HG02678 (cell line): ENCODE measurements around the gene RBM18.

Source experiments
- ATAC-seq: cut with Tn5 transposase; IDR thresholded peaks from one replicate; pipeline ENCODE4 v1.9.1; 2021; ENCODE audit warnings: mild to moderate bottlenecking, moderate library complexity; ENCODE audit not compliant: unreplicated experiment

The RBM18 gene

DNA sequence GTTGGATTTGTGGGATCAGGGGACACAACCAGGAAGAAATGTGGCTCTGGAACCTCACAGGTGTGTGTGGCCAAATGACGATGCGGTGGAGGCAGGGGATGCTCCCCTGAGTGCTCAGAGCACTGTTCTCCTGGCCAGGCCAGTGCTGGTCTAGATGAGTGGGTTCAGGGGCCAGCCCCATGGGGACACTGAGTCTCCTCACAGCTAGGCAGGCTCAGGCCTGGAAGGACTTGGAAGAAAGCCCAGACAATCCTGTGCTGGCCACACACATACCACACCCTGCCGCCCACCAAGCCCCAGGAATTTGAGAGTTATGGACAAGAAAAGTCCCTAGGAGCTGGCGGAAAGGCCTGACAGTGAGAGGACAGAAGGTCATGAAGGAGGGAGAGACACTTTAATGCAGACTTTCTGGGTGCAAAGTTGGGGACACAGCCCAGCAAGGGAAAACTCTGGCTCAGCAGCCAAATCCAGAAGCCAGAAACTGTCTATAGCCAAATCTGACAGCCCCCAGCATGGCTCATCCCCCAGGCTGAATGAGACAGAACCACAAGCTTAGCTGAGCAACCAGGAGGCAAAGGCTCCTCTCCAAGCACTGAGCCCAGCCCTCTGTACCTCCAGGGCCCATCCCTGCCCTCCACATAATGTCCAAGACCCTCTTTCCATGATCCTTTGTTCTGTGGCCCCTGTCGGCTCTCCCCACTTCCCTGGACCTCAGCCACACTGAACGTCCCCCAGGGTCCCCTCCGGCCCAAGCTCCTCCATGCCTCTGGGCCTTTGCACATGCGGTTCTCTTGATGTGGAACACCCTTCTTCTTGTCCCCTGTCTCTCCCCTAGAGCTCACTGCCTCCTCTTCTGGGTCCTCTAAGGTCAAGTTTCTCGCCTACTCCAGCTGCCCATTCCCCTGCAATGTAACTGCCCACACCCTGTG, 58.3 kb downstream of the RBM18 start:
- ATAC-seq, result no peak

DNA sequence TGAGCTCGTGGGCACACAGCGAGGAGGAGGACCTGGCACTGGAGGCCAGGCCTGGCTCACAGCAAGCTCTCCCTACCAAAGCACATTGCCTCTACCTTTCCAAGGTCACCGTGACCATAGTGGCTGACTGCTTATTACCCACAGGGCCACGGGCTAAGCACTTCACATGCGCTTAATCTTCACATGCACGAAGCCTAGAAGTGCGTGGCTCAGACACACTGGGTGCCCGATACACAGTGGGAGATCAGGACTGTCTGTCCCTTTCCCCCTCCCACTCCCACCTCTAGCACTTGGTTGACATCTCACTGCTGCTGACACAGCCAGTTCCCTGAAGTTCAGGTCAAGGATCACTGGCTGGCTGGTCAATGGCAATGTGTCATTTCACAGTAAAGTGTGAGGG, 59.5 kb downstream of the RBM18 start:
- ATAC-seq, result no peak

DNA sequence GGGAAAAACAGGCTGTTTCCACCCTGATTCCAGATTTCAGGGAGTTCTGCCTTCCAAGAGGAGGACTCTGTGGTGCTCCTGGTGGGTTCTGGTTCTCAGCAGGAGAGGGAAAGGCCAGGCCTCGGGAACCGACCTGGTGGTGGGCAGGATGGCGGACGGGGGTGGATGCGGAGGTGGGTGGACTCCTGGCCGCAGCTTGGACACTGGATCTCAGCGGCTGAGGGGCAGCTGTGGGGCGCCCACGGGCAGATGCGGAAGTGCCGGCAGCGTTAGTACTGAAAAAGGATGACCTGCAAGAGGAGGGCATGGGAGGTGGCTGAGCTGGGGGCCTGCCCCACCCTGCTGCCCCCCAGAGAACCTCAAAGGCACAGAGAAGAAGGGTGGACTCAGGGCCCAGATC, 60.1 kb downstream of the RBM18 start:
- ATAC-seq, result no peak

DNA sequence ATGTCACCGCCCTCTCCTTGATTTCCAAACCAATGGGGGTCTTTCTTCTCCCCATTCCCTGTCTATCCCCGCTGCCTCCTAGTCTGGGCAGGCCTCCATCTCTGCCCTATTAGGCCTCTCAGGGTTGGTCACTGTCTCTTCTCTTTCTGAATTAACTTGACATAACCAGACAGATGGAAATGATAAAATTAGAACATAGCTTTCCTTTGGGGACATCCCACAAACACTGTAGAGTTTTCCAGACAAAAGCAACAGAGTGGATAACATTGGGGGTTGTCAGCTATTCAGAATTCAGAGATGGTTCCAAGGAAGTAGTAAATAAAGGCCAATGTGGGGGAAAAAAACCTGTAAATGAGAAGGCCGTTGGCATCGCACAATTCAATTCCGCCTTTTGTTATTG, 60.6 kb downstream of the RBM18 start:
- ATAC-seq, result no peak

DNA sequence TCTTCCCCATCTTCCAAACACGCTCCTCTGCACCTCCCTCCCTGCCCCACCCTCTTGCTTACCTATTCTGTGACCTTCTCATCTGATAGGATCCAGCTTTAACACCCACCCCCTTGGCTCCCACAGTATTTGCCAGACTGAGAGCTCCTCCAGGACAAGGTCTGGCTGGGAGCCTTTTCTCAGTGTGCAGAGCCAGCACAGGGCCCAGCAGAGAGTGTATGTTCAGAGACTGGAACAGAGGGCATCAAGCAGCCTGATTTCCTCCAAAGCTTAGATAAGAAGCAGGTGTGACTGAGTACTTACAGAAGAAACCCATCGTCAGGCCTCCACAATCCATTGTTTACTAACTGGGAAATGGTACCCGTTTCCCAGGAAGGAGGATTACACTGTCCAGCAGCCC, 62.5 kb downstream of the RBM18 start:
- ATAC-seq, result no peak

DNA sequence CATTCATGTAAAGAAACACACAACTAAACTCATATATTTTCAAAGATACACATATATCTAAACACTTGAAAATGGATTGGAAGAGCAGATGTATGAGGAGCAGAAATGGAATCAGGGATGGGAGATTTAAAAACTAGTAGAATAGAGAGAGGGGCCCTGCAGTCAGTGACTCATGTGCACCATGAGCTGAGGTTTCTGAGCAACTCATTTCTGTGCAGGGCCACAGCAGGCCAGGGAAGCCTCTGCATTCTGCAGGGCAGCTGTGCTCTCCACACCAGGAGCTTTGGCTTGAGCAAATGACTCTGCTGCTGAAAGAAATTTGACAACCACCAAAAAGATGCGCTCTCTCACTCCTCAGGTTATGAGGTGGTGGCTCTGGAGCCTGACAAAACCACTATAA, 63.0 kb downstream of the RBM18 start:
- no peak for ATAC-seq

DNA sequence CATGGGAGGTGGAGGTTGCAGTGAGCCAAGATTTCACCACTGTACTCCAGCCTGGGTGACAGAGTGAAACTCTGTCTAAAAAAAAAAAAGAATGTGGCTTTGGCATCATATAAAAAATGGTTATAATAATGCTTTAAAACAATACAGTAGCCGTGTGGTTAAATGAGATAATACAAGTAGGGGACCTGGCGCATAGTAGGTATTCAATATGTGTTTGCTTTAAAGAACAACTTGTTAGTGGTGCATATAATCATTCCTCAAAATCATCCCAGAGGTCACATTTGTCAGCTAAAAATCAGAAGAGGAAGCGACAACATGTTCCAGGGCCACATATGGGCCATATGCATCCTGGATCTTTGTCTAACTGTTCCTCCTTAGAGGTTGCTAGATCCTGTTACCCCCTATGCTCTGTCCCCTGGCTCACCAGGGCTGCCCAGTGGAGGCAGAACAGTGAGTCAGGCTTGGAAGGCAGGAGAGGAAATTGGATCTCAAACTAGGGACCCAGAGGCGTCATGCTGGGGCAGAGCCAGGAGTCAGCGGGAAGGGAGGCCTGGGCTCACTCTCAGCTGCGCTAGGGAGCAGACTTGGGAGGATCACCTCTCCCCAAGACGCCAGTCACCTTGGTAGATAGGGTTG, 63.6 kb downstream of the RBM18 start:
- no peak for ATAC-seq

DNA sequence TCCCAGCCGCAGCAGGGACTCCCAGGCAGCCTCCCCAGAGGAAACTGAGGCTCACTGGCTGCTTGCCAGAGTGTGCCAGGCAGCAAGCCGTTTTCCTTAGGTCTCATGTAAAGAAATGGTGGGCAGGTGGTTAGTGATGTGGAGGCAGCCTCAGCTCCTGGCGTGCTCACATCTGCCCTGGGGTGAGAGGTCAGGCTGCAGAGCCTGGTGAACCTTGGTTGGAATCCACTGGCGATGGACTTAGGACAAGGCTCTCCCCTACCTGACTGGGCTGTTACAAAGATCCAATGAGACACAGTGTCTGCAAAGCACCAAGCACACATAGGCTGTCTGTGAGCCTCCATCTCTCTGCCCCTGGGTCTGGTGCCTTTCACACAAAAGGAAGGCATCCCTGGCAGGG, 66.8 kb downstream of the RBM18 start:
- ATAC-seq, result no peak

DNA sequence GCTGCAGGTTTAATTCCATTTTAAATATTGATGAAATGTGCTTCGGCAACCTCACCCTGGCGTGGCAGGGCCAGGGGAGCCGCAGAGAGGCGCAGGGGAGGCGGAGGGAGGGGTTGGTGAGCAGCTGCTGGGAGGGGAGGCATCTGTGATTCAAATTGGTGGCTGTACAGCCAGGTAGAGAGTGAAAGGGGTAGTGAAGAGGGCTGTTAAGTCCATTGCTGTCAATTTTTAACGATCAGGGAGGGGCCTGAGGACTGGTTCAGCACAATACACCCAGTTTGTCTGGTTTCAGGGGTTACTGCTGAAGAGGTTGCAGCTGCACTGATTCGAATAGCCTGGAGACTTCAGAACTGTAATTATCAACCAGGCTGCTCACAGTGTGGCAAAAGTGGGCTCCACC, 67.2 kb downstream of the RBM18 start:
- ATAC-seq, result no peak

DNA sequence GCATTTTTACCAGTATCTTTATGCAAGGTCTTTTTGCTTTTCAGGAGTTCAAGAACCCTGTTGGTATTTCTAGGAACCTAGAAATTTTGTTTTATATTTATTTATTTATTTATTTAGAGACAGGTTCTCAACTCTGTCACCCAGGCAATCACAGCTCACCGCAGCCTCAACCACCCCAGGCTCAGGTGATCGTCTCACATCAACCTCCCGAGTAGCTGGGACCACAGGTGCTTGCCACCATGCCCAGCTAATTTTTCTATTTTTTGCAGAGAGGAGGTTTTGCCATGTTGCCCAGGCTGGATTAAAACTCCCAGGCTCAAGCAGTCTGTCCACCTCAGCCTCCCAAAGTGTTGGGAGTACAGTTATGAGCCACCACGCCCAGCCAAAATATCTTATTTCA, 68.8 kb downstream of the RBM18 start:
- no peak for ATAC-seq

DNA sequence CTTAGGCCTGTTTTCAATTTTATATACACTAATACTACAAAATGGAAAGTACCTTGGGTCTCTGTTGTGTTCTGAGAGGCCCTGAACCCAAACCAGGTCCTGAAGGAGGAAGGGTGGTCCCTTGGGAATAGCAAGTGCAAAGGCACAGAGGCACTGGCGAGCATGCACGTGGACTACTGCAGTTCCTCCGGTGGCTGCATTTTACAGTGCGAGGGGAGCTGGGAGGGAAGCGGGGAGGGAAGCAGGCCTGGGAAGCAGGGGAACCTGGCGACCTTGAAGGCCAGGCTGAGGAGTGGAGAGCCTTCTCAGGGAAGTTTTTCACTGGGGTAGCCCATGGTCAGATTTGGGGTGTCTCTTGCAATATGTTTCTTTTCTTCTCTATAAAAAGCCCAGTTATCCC, 71.0 kb downstream of the RBM18 start:
- no peak for ATAC-seq

DNA sequence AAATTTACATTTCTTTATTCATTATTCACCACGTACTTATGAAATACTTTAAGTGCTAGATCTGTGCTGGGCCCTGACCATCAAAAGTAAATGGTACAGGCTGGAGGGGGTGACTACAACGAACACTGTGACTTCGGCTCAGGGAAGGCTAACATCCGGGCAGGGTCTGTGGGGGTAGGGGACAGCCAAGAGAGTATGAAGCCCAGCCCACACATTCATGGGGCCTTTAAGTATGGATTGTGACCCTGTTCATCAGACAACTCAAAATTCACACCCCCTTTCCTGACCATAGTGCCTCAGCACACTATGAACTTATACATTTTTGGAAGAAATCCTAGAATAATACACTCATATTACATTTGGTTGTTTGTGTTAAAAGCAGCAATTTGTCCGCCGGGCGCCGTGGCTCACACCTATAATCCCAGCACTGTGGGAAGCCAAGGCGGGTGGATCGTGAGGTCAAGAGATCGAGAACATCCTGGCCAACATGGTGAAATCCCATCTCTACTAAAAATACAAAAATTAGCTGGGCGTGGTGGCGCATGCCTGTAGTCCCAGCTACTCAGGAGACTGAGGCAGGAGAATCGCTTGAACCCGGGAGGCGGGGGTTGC, 71.6 kb downstream of the RBM18 start:
- ATAC-seq, result no peak

DNA sequence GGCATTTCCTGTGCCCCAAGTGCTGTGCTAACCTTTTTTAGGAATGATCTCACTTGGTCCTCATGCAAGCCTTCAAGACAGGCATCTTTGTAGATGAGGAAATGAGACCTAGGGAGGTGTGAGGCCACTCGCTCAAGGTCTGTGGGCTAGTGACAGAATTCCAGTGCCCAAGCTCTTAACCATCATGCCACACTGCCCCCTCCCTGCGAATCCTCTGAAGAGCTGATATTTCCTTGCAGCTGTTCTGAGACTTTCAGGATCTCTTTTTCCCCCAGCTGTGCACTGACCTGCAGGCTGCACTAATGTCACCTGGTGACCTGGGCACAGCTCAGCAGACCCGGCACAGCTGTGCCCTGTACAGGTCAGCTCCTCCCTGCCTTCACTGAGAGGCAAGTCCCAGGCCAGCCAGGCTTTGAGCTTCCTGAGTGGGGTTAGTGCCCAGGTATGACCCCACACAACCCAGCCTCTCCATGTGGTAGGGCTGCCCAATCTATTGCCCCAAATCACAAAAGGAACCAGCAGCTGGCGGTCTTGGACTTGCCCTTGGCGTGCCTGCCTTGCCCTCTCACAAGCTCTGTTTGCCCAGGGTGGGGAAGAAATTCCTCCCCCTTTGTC, 72.3 kb downstream of the RBM18 start:
- no peak for ATAC-seq

DNA sequence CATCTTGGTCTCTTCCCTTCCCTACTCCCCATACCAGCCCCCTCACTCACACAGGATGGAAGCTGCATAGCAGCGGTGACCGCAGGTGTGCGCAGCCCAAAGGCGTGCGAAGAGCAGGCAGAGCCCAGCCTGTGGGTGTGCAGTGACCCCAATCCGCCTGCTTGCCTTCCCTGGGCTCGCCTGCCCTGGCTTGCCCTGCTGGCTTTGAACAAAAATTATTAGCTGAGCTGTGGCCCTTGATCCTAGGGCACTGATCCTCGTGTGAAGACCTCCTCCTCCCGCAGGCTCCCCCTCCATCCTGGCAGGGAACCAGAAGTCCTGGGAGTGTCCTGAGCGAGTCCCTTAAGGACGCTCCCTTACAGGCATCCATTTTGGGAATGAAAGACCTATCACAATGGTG, 73.1 kb downstream of the RBM18 start:
- no peak for ATAC-seq

DNA sequence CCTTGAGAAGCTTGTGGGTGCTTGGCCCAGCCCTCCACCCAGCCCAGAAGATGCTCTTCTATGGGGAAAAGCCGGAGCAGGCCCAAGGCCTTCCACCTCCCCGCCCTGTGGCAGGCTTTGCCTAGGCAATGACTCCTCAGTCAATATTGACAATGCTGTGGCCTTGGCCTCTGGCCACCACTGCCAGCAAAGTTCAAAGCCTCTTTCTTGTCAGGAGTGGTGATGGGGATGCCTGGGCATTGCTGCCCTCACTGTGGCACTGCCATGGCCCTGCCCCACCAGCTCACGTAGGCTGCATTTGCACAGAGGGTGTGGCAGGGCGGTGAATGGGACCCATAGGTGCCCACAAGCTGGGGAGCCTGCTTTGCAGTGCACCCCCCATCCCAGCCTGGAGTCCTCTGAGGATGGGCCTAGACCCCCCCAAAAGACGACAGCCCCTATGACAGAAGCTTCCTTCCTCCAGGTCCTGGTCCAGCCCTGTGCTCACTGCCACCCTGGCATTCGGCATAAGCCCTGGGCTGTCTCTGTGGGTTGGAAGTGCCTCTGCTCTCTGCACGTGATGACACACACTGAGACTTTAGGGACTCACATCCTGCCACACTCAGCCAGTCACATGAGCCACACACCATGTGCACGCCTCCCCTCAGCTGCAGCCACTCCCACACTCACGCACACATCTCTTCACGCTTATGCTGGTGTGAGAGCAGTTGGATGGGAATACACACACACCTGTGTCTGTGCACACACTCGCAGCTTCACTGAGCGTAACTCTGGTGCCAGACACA, 73.9 kb downstream of the RBM18 start:
- no peak for ATAC-seq

DNA sequence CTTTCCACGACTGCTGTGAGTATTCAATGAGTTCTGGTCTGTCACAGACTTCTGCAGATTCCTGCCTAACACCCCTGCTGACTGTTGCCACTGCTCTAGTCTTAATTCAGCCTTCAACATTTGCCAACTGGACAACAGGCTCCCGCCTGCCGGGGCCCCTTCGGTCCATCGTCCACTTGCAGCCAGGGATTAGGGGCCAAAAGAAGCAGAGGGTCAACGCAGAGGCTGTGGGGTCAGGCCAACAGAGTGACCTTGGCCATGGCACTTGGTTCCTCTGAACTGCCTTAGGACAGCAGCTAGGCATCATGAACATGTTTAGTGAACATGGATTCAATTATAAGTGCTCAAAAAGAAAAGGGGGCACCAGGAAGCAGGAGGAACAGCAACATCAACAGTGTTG, 76.3 kb downstream of the RBM18 start:
- no peak for ATAC-seq
